HCT116 (cell line): ENCODE measurements around the gene CCR2. TPM values are rescaled to one million over a fixed set of nuclear protein-coding genes. Genes with fewer than 3 reads are reported as not detected.

ENCODE experiments used
- ATAC-seq: fragments of 200-7000 bp; cut with Tn5 transposase; 2 replicates; pipeline ENCODE4 v1.9.1; 2020; ENCODE audit warnings: mild to moderate bottlenecking, moderate library complexity
- BruUV-seq: library from RNA; stranded (reverse); fragments of 400-500 nt; replicated peaks from 2 replicates; lab custom pipeline; 2021; lab: Mats Ljungman, UMichigan
- CTCF ChIA-PET: fragments of 300-600 bp; sonication (Branson Sonifier 250); formaldehyde crosslinking; loops from one replicate; lab custom pipeline; 2021; ENCODE audit warnings: antibody characterized with exemption; lab: Charles Lee
- POLR2A ChIA-PET: fragments of 300-600, 350-600 bp; sonication (Branson Sonifier 250); formaldehyde crosslinking; loops from one replicate; lab custom pipeline; 2021; ENCODE audit warnings: antibody characterized with exemption; lab: Charles Lee
- RAD21 ChIA-PET, 2 experiments: fragments of 300-600 bp; sonication (Branson Sonifier 250); formaldehyde crosslinking; loops; one replicate each; lab custom pipeline; 2023; ENCODE audit warnings: low total read pairs in 2 of 2; ENCODE audit not compliant: uncharacterized antibody in 2 of 2, unreplicated experiment in 2 of 2, low non-redundant PET in 1 of 2; lab: Charles Lee
- DNase-seq: peaks from one replicate; pipeline ENCODE4 v3.0.0-alpha.2; 2010; ENCODE audit warnings: low read depth, low spot score
- H2AFZ ChIP-seq: fragments of 200-600 bp; shearing (Covaris generic), sonication (generic); 2 replicates; pipeline ENCODE4 v1.6.1; 2017; ENCODE audit warnings: low read depth, mixed run types, mixed read lengths, antibody characterized with exemption, low read length; ENCODE audit not compliant: poor library complexity, severe bottlenecking
- H3K27ac ChIP-seq: 2 replicates; pipeline ENCODE4 v1.5.1; 2012; ENCODE audit warnings: low read depth, low read length
- H3K27me3 ChIP-seq: fragments of 200-600 bp; sonication (generic); 2 replicates; pipeline ENCODE4 v1.6.1; 2016; ENCODE audit warnings: mixed run types, low read length, mixed read lengths; ENCODE audit not compliant: insufficient read depth
- H3K36me3 ChIP-seq, 2 experiments: fragments of 200-500 bp in 1 of 2; fragments of 200-600 bp in 1 of 2; sonication (Bioruptor generic) in 1 of 2; sonication (generic) in 1 of 2; 2 replicates each; pipeline versions ENCODE4 v1.5.1 to v1.6.1; 2014 to 2016; ENCODE audit warnings: low read length in 2 of 2, inconsistent platforms in 1 of 2, mixed read lengths in 1 of 2, mixed run types in 1 of 2; ENCODE audit not compliant: insufficient read depth in 2 of 2, control insufficient read depth in 1 of 2
- H3K4me1 ChIP-seq, 2 experiments: fragments of 200-600 bp in 1 of 2; sonication (generic) in 1 of 2; 2 replicates each; pipeline versions ENCODE4 v1.5.1 to v1.6.1; 2012 to 2017; ENCODE audit warnings: low read length in 2 of 2, inconsistent platforms in 1 of 2, mild to moderate bottlenecking in 1 of 2, mixed read lengths in 1 of 2, mixed run types in 1 of 2, moderate library complexity in 1 of 2; ENCODE audit not compliant: insufficient read depth in 2 of 2, control insufficient read depth in 1 of 2
- H3K4me2 ChIP-seq: fragments of 200-600 bp; sonication (generic); 2 replicates; pipeline ENCODE4 v1.6.1; 2017; ENCODE audit warnings: mixed run types, low read length, mixed read lengths
- H3K4me3 ChIP-seq, 2 experiments: fragments of 200-600 bp in 1 of 2; sonication (generic) in 1 of 2; replicated peaks in 1 of 2; 2 replicates each; pipeline ENCODE4 v1.5.1; 2011 to 2016; ENCODE audit warnings: low read length in 2 of 2, control low read depth in 1 of 2, low read depth in 1 of 2, mild to moderate bottlenecking in 1 of 2, mixed read lengths in 1 of 2, mixed run types in 1 of 2
- H3K79me2 ChIP-seq: fragments of 200-600 bp; sonication (generic); 2 replicates; pipeline ENCODE4 v1.6.1; 2017; ENCODE audit warnings: mild to moderate bottlenecking, mixed run types, low read length, moderate library complexity, mixed read lengths; ENCODE audit not compliant: insufficient read depth
- H3K9ac ChIP-seq: fragments of 200-600 bp; sonication (generic); 2 replicates; pipeline ENCODE4 v1.6.1; 2016; ENCODE audit warnings: low read length, mixed read lengths
- H3K9me2 ChIP-seq: fragments of 200-600 bp; sonication (generic), shearing (Covaris generic); 2 replicates; pipeline ENCODE4 v1.6.1; 2017; ENCODE audit warnings: mixed run types, mild to moderate bottlenecking, moderate library complexity; ENCODE audit not compliant: insufficient read depth
- H3K9me3 ChIP-seq, 2 experiments: fragments of 200-500 bp in 1 of 2; fragments of 200-600 bp in 1 of 2; sonication (Bioruptor generic) in 1 of 2; sonication (generic) in 1 of 2; 2 replicates each; pipeline ENCODE4 v1.6.1; 2014 to 2017; ENCODE audit warnings: low read length in 2 of 2, mixed read lengths in 2 of 2, inconsistent platforms in 1 of 2, low read depth in 1 of 2, mild to moderate bottlenecking in 1 of 2, mixed run types in 1 of 2, moderate library complexity in 1 of 2; ENCODE audit not compliant: control insufficient read depth in 1 of 2, insufficient read depth in 1 of 2
- H4K20me1 ChIP-seq: fragments of 200-600 bp; sonication (generic), shearing (Covaris generic); 2 replicates; pipeline ENCODE4 v1.6.1; 2017; ENCODE audit warnings: mixed run types, mild to moderate bottlenecking, moderate library complexity; ENCODE audit not compliant: insufficient read depth
- CBX3 ChIP-seq: IDR thresholded peaks from 2 replicates; pipeline ENCODE4 v1.6.1; 2012; ENCODE audit warnings: low read depth
- CEBPB ChIP-seq: IDR thresholded peaks from 2 replicates; pipeline ENCODE4 v1.6.1; 2012; ENCODE audit warnings: low read depth
- CTCF ChIP-seq, 3 experiments: fragments of 200-600 bp in 1 of 3; sonication (generic) in 1 of 3; IDR thresholded peaks in 2 of 3; conservative IDR thresholded peaks in 1 of 3; 2 replicates each; pipeline ENCODE4 v1.5.1; 2012 to 2017; ENCODE audit warnings: low read depth in 2 of 3, low read length in 2 of 3, antibody characterized with exemption in 1 of 3, borderline replicate concordance in 1 of 3, control low read depth in 1 of 3, mild to moderate bottlenecking in 1 of 3, mixed read lengths in 1 of 3, mixed run types in 1 of 3, moderate library complexity in 1 of 3; ENCODE audit not compliant: insufficient read depth in 1 of 3
- EZH2 ChIP-seq: fragments of 200-600 bp; sonication (generic); IDR thresholded peaks from 2 replicates; pipeline ENCODE4 v1.6.1; 2017; ENCODE audit warnings: antibody characterized with exemption, mixed run types
- EZH2phosphoT487 ChIP-seq: fragments of 200-600 bp; IDR thresholded peaks from 2 replicates; pipeline ENCODE4 v1.6.1; 2018; ENCODE audit warnings: antibody characterized with exemption, borderline replicate concordance
- FOSL1 ChIP-seq: IDR thresholded peaks from 2 replicates; pipeline ENCODE4 v1.6.1; 2012; ENCODE audit warnings: low read depth
- MAX ChIP-seq: IDR thresholded peaks from 2 replicates; pipeline ENCODE4 v1.6.1; 2012
- POLR2AphosphoS5 ChIP-seq: IDR thresholded peaks from 2 replicates; pipeline ENCODE4 v1.6.1; 2011; ENCODE audit warnings: mild to moderate bottlenecking, low read depth, low read length, moderate library complexity
- RAD21 ChIP-seq: IDR thresholded peaks from 2 replicates; pipeline ENCODE4 v1.6.1; 2012; ENCODE audit warnings: low read depth, mild to moderate bottlenecking
- REST ChIP-seq: IDR thresholded peaks from 2 replicates; pipeline ENCODE4 v1.6.1; 2012; ENCODE audit warnings: low read depth
- SIN3A ChIP-seq: IDR thresholded peaks from 2 replicates; pipeline ENCODE4 v1.6.1; 2012; ENCODE audit warnings: low read depth
- SP1 ChIP-seq: IDR thresholded peaks from 2 replicates; pipeline ENCODE4 v1.6.1; 2012; ENCODE audit warnings: low read depth
- YY1 ChIP-seq: IDR thresholded peaks from 2 replicates; pipeline ENCODE4 v1.6.1; 2011; ENCODE audit warnings: low read length, low read depth, moderate library complexity, mild to moderate bottlenecking; ENCODE audit not compliant: insufficient replicate concordance; ENCODE audit errors: extremely low read depth
- ZFX ChIP-seq: fragments of 450-650 bp; IDR thresholded peaks from 2 replicates; pipeline ENCODE4 v1.6.1; 2017
- ZNF274 ChIP-seq: fragments of 200-500 bp; sonication (Bioruptor generic); IDR thresholded peaks from 2 replicates; pipeline ENCODE4 v1.6.1; 2014; ENCODE audit warnings: mild to moderate bottlenecking, low read depth, low read length, inconsistent platforms
- intact Hi-C: fragments of 100-400 bp; cut with micrococcal nuclease; formaldehyde crosslinking; loops from 2 replicates; pipeline ENCODE4 v1.10.0; 2022
- total RNA-seq: library from RNA; stranded (reverse); gene quantifications from one replicate; pipeline ENCODE4 v1.2.1, GENCODE V29; 2021; ENCODE audit not compliant: unreplicated experiment

The CCR2 gene
- total RNA-seq, 1 experiment from 2014 or later = not detected

- Histone ChIP-seq H3K27ac (no peak overlapping the region), H3K9ac (no peak overlapping the region), H3K4me1 (no peaks in the 10 kb centered on the region), H3K36me3 (no peaks in the 10 kb centered on the region), H3K4me3 (no peak overlapping the region), H3K9me3 (no peaks in the 10 kb centered on the region)
- CTCF ChIA-PET = no interaction called here
- ATAC-seq = no peak
- no TSS peak for BruUV-seq
- intact Hi-C loops = no loop called here
- POLR2A ChIA-PET = no interaction called here
- RAD21 ChIA-PET = no interaction called here
- TF ChIP-seq REST (no peak), ZFX (no peak), POLR2AphosphoS5 (no peak), RAD21 (no peak), EZH2phosphoT487 (no peak), SIN3A (no peak), EZH2 (no peak), MAX (no peak), CBX3 (no peak), FOSL1 (no peak), CEBPB (no peak), CTCF (IDR thresholded peaks at IDR 0.05 in 2 of 3, conservative IDR thresholded peaks at IDR 0.05 in 1 of 3; ENCODE audit: borderline replicate concordance in 1 of 3, insufficient read depth in 1 of 3, low read depth in 2 of 3, low read length in 2 of 3) (no peak), ZNF274 (no peak), SP1 (no peak), YY1 (no peak)
- TF ChIP-seq, all 23 proteins: peak for 0
- H4K20me1 ChIP-seq = no peaks in the 10 kb centered on the region
- H3K9me2 ChIP-seq = no peaks in the 10 kb centered on the region
- H3K79me2 ChIP-seq = no peaks in the 10 kb centered on the region
- no peak overlapping the region for H3K4me2 ChIP-seq
- no peak for DNase-seq
- no peak overlapping the region for H2AFZ ChIP-seq
- no peaks in the 10 kb centered on the region for H3K27me3 ChIP-seq
These were observed 45.6 kb downstream of the CCR2 start for GRCh38 chr3:46399557-46399956.
